Measurements from ENCODE around the gene PTPRF.

The PTPRF gene

DNA sequence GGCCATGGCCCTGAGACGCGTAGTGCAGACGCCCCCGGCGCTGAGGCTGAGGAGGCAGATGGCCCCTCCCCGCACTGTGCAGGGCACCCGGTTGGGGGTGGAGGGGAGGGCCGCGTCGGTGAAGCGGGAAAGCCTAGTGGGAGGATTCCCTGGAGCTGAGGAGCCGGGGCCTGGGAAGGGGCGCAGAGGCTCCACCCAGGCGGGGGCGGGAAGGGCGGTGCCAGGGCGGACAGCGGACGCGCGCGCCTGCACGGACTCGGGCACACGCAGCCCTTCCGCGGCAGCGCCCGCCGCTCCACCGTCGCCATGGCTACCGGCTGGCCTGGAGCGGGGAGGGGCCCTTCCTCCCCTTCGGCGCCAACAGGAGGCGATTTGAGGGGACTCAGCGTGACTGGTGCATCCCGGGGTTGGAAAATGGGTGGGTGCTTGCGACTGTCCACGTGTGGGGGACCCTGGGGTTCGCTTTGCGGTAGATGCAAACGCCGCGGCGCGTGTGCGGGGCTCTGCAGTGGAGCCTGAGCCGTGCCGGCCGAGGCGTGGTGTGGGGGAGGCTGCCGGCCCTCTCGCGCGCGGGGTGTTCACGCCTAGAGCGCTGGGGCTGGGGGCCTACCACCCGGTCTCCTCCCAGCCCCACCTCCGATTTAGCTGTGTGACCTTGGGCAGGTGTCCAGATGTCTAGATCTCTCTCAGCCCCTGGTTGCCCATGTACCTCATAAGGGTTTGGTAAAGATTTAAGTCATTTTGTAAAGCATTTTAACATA is 35.1 kb downstream of the PTPRF start:
- H3K4me1 ChIP-seq (ENCODE audit: control insufficient read depth, insufficient read depth, low read length) = peaks cover 18% of the 10 kb centered on the region
- peaks cover 9% of the 10 kb centered on the region for H3K36me3 ChIP-seq (ENCODE audit: control insufficient read depth, insufficient read depth, low read length)
- H3K9ac ChIP-seq (ENCODE audit: low read length) = no peak overlapping the region
- no peak overlapping the region for H3K27ac ChIP-seq (ENCODE audit: low read depth, low read length)
- peak overlapping the region; percentile 62 for H3K4me3 ChIP-seq (ENCODE audit: low read length)
- no peaks in the 10 kb centered on the region for H3K27me3 ChIP-seq (ENCODE audit: control insufficient read depth, insufficient read depth, low read length)

GRCh38 chr1:43566382-43567044 is 35.8 kb downstream of the PTPRF start:
- Histone ChIP-seq H3K27ac (ENCODE audit: low read depth, low read length) (peak overlapping the region; percentile 31), H3K36me3 (ENCODE audit: control insufficient read depth, insufficient read depth, low read length) (peaks cover 9% of the 10 kb centered on the region), H3K4me3 (ENCODE audit: low read length) (no peak overlapping the region), H3K9ac (ENCODE audit: low read length) (no peak overlapping the region), H3K4me1 (ENCODE audit: control insufficient read depth, insufficient read depth, low read length) (peaks cover 18% of the 10 kb centered on the region), H3K27me3 (ENCODE audit: control insufficient read depth, insufficient read depth, low read length) (no peaks in the 10 kb centered on the region)

DNA sequence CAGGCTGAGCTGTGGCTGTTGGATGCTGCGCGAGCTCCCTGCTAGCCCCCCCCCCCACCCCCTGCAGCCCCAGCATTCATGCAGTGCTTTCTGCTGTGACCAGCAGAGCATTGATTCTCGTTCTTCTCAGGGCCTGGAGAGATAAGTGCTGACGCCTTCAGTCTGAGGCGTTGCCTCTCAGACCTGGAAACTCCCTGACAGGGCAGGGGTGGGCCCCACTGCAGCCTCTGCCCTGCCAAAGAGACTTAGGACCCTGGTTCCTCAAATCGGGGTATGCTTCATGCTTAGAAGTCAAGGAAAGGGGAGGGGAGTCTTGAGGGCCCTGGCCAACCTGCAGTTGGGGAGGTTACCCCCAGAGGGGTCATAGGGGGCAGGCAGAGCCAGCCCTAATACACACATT is 38.5 kb downstream of the PTPRF start:
- Histone ChIP-seq H3K36me3 (ENCODE audit: control insufficient read depth, insufficient read depth, low read length) (peaks cover 11% of the 10 kb centered on the region), H3K4me3 (ENCODE audit: low read length) (no peak overlapping the region), H3K27ac (ENCODE audit: low read depth, low read length) (no peak overlapping the region), H3K9ac (ENCODE audit: low read length) (no peak overlapping the region), H3K4me1 (ENCODE audit: control insufficient read depth, insufficient read depth, low read length) (peaks cover 19% of the 10 kb centered on the region), H3K27me3 (ENCODE audit: control insufficient read depth, insufficient read depth, low read length) (no peaks in the 10 kb centered on the region)

DNA sequence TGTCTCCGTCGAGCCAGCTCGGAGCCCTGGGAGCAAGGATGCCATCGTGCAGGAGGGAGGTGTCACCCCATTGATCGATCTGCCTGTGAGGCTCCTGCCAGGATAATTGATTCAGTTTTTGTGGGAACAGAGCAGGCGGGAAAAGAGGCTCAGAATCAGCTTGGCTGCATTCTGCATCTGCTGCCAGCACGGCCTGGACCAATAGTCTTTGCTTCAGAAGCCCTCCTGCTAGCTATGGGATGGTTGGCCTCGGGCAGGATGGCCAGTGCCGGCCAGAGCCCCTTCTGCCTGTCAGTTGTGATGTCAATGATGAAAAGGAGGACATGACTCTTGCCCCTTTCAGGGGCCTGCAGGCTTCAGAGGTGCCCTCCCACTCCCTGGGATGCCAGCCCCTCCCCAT is 39.6 kb downstream of the PTPRF start:
- Histone ChIP-seq H3K27me3 (ENCODE audit: control insufficient read depth, insufficient read depth, low read length) (no peaks in the 10 kb centered on the region), H3K27ac (ENCODE audit: low read depth, low read length) (no peak overlapping the region), H3K36me3 (ENCODE audit: control insufficient read depth, insufficient read depth, low read length) (peaks cover 11% of the 10 kb centered on the region), H3K9ac (ENCODE audit: low read length) (no peak overlapping the region), H3K4me3 (ENCODE audit: low read length) (no peak overlapping the region), H3K4me1 (ENCODE audit: control insufficient read depth, insufficient read depth, low read length) (peaks cover 8% of the 10 kb centered on the region)

DNA sequence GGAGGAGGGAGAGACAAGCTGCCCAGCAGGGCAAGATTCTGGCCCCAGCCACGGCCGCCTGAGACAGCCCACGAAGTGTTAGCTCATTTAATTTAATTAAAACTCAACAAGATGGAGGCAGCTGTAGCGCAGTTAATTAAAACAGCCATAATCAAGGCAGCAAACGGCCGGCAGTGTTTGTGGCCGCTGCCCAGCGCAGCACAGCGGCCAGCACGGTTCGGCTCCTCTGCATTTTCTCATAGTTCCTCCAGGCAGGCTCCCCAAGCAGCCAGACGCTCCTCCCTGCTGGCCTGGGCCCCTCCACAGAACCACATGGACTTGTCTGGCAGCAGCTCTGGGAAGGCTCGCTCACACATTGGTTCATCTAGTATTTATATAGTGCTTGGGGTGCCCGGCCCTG is 40.0 kb downstream of the PTPRF start:
- no peaks in the 10 kb centered on the region for H3K27me3 ChIP-seq (ENCODE audit: control insufficient read depth, insufficient read depth, low read length)

GRCh38 chr1:43572084-43572483 is 41.4 kb downstream of the PTPRF start:
- H3K4me3 ChIP-seq (ENCODE audit: low read length) = no peak overlapping the region
- no peak overlapping the region for H3K9ac ChIP-seq (ENCODE audit: low read length)
- no peaks in the 10 kb centered on the region for H3K27me3 ChIP-seq (ENCODE audit: control insufficient read depth, insufficient read depth, low read length)
- no peak overlapping the region for H3K27ac ChIP-seq (ENCODE audit: low read depth, low read length)
- peaks cover 14% of the 10 kb centered on the region for H3K36me3 ChIP-seq (ENCODE audit: control insufficient read depth, insufficient read depth, low read length)
- H3K4me1 ChIP-seq (ENCODE audit: control insufficient read depth, insufficient read depth, low read length) = peaks cover 2% of the 10 kb centered on the region

More for the DNA sequence above, 40.0 kb downstream of the PTPRF start:
- Histone ChIP-seq H3K27ac (ENCODE audit: low read depth, low read length) (no peak overlapping the region), H3K36me3 (ENCODE audit: control insufficient read depth, insufficient read depth, low read length) (peaks cover 11% of the 10 kb centered on the region), H3K4me1 (ENCODE audit: control insufficient read depth, insufficient read depth, low read length) (peaks cover 6% of the 10 kb centered on the region), H3K4me3 (ENCODE audit: low read length) (no peak overlapping the region), H3K9ac (ENCODE audit: low read length) (no peak overlapping the region)

DNA sequence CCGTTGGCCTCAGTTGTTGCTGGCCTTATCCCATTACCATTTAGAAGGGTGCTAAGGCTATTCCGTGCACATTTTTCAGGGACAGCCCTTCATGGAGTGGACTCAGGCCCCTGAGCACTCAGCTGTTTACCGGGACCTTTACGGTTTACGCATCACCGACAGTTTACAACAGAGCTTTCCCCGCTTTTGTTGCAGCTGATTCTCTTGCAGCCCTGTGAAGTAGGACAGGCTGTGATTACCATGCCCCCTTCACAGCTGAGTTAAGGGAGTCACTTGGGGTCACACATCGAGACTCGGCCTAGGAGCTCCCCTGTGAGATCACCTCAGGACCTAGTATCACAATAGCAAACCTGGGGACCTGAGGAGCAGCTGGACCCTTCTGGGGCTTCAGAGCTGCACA is 41.9 kb downstream of the PTPRF start:
- Histone ChIP-seq H3K4me1 (ENCODE audit: control insufficient read depth, insufficient read depth, low read length) (peaks cover 2% of the 10 kb centered on the region), H3K9ac (ENCODE audit: low read length) (no peak overlapping the region), H3K36me3 (ENCODE audit: control insufficient read depth, insufficient read depth, low read length) (peaks cover 14% of the 10 kb centered on the region)

GRCh38 chr1:43573066-43573800 is 42.5 kb downstream of the PTPRF start:
- Histone ChIP-seq H3K4me1 (ENCODE audit: control insufficient read depth, insufficient read depth, low read length) (peaks cover 2% of the 10 kb centered on the region), H3K9ac (ENCODE audit: low read length) (no peak overlapping the region), H3K36me3 (ENCODE audit: control insufficient read depth, insufficient read depth, low read length) (peaks cover 14% of the 10 kb centered on the region), H3K4me3 (ENCODE audit: low read length) (no peak overlapping the region), H3K27me3 (ENCODE audit: control insufficient read depth, insufficient read depth, low read length) (no peaks in the 10 kb centered on the region), H3K27ac (ENCODE audit: low read depth, low read length) (peak overlapping the region; percentile 10)

More for the DNA sequence above, 41.9 kb downstream of the PTPRF start:
- H3K4me3 ChIP-seq (ENCODE audit: low read length) = no peak overlapping the region
- no peaks in the 10 kb centered on the region for H3K27me3 ChIP-seq (ENCODE audit: control insufficient read depth, insufficient read depth, low read length)
- H3K27ac ChIP-seq (ENCODE audit: low read depth, low read length) = no peak overlapping the region

- Histone ChIP-seq H3K4me1 (ENCODE audit: control insufficient read depth, insufficient read depth, low read length) (peaks cover 2% of the 10 kb centered on the region), H3K9ac (ENCODE audit: low read length) (no peak overlapping the region), H3K27ac (ENCODE audit: low read depth, low read length) (no peak overlapping the region), H3K4me3 (ENCODE audit: low read length) (no peak overlapping the region), H3K36me3 (ENCODE audit: control insufficient read depth, insufficient read depth, low read length) (peaks cover 18% of the 10 kb centered on the region), H3K27me3 (ENCODE audit: control insufficient read depth, insufficient read depth, low read length) (no peaks in the 10 kb centered on the region)
Measured at GRCh38 chr1:43576521-43576920, 45.8 kb downstream of the PTPRF start.

GRCh38 chr1:43577655-43578542 is 47.2 kb downstream of the PTPRF start:
- H3K36me3 ChIP-seq (ENCODE audit: control insufficient read depth, insufficient read depth, low read length) = peaks cover 17% of the 10 kb centered on the region
- no peak overlapping the region for H3K27ac ChIP-seq (ENCODE audit: low read depth, low read length)
- H3K27me3 ChIP-seq (ENCODE audit: control insufficient read depth, insufficient read depth, low read length) = no peaks in the 10 kb centered on the region
- H3K4me1 ChIP-seq (ENCODE audit: control insufficient read depth, insufficient read depth, low read length) = peaks cover 2% of the 10 kb centered on the region
- H3K4me3 ChIP-seq (ENCODE audit: low read length) = no peak overlapping the region
- H3K9ac ChIP-seq (ENCODE audit: low read length) = no peak overlapping the region

DNA sequence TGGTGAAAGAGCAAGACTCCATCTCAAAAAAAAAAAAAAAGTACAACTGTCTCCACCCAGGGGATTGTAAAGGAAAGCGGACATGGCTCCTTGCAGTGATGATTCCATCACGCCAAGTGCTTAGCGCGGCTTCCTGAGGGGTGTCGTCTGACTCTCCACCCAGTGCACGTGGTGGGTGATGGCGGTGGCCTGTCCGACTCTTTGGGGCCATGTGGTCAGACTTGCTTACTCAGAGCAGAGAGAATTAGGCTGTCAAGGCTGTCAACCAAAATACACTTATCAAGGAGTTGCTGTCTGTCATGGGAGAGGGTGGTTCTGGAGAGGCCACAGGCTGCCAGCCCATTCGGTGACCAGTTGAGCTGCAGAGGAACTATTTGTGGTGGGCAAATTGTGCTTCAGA is 49.4 kb downstream of the PTPRF start:
- Histone ChIP-seq H3K9ac (ENCODE audit: low read length) (no peak overlapping the region), H3K27ac (ENCODE audit: low read depth, low read length) (no peak overlapping the region), H3K4me1 (ENCODE audit: control insufficient read depth, insufficient read depth, low read length) (no peaks in the 10 kb centered on the region), H3K27me3 (ENCODE audit: control insufficient read depth, insufficient read depth, low read length) (no peaks in the 10 kb centered on the region), H3K4me3 (ENCODE audit: low read length) (no peak overlapping the region), H3K36me3 (ENCODE audit: control insufficient read depth, insufficient read depth, low read length) (peaks cover 15% of the 10 kb centered on the region)

GRCh38 chr1:43582162-43582566 is 51.5 kb downstream of the PTPRF start:
- Histone ChIP-seq H3K4me3 (ENCODE audit: low read length) (no peak overlapping the region), H3K9ac (ENCODE audit: low read length) (no peak overlapping the region), H3K27me3 (ENCODE audit: control insufficient read depth, insufficient read depth, low read length) (no peaks in the 10 kb centered on the region), H3K4me1 (ENCODE audit: control insufficient read depth, insufficient read depth, low read length) (no peaks in the 10 kb centered on the region), H3K27ac (ENCODE audit: low read depth, low read length) (no peak overlapping the region), H3K36me3 (ENCODE audit: control insufficient read depth, insufficient read depth, low read length) (peaks cover 12% of the 10 kb centered on the region)
